HEK293 (cell line): ENCODE measurements around the gene FRMD4A.

Experiments
- CTCF ChIA-PET: fragments of 350-600 bp; formaldehyde crosslinking; extraction: SDS; loops from one replicate; lab custom pipeline; 2021; ENCODE audit warnings: antibody characterized with exemption; lab: Yijun Ruan, JAX
- POLR2A ChIA-PET: fragments of 300-600 bp; formaldehyde crosslinking; extraction: SDS; loops from one replicate; lab custom pipeline; 2020; ENCODE audit warnings: antibody characterized with exemption, inconsistent platforms; lab: Yijun Ruan, JAX
- H3K27ac ChIP-seq: fragments of 200-500 bp; sonication (Bioruptor generic); 2 replicates; pipeline ENCODE4 v1.5.1; 2014; ENCODE audit warnings: low read depth, low read length, control low read depth, inconsistent platforms; ENCODE audit errors: extremely low read depth
- H3K36me3 ChIP-seq, 2 experiments: fragments of 200-500 bp in 1 of 2; sonication (Bioruptor generic) in 1 of 2; 1 replicate in 1 of 2; 2 replicates in 1 of 2; pipeline ENCODE4 v1.5.1; 2014 to 2017; ENCODE audit warnings: inconsistent platforms in 2 of 2, low read length in 2 of 2; ENCODE audit not compliant: control insufficient read depth in 2 of 2, insufficient read depth in 1 of 2
- H3K4me1 ChIP-seq: fragments of 200-500 bp; sonication (Bioruptor generic); 2 replicates; pipeline ENCODE4 v1.5.1; 2014; ENCODE audit warnings: mild to moderate bottlenecking, low read length, inconsistent platforms; ENCODE audit not compliant: control insufficient read depth, insufficient read depth
- H3K4me3 ChIP-seq: 2 replicates; pipeline ENCODE4 v1.5.1; 2011; ENCODE audit warnings: low read depth, mild to moderate bottlenecking, control low read depth, low read length, moderate library complexity
- H3K9me3 ChIP-seq: fragments of 200-500 bp; sonication (Bioruptor generic); 2 replicates; pipeline ENCODE4 v1.5.1; 2014; ENCODE audit warnings: low read depth, low read length, inconsistent platforms; ENCODE audit not compliant: control insufficient read depth, insufficient read depth
- ATF2 ChIP-seq: fragments of 450-650 bp; formaldehyde crosslinking; IDR thresholded peaks from 2 replicates; pipeline ENCODE4 v1.5.1; 2016; ENCODE audit warnings: missing biosample characterization, missing genetic modification characterization, low read depth
- HIC1 ChIP-seq: fragments of 450-650 bp; formaldehyde crosslinking; IDR thresholded peaks from 2 replicates; pipeline ENCODE4 v1.5.1; 2016; ENCODE audit warnings: missing biosample characterization, missing genetic modification characterization
- INSM2 ChIP-seq: fragments of 450-650 bp; formaldehyde crosslinking; IDR thresholded peaks from 2 replicates; pipeline ENCODE4 v1.5.1; 2016; ENCODE audit warnings: missing biosample characterization, missing genetic modification characterization
- KLF1 ChIP-seq: fragments of 450-650 bp; formaldehyde crosslinking; IDR thresholded peaks from 2 replicates; pipeline ENCODE4 v1.5.1; 2016; ENCODE audit warnings: missing biosample characterization, missing genetic modification characterization
- PRDM6 ChIP-seq: fragments of 450-650 bp; formaldehyde crosslinking; IDR thresholded peaks from 2 replicates; pipeline ENCODE4 v1.5.1; 2017; ENCODE audit warnings: missing biosample characterization, missing genetic modification characterization
- TRIM28 ChIP-seq: IDR thresholded peaks from 2 replicates; pipeline ENCODE4 v1.6.1; 2011; ENCODE audit warnings: low read length, control low read depth, borderline replicate concordance
- WT1 ChIP-seq: fragments of 450-650 bp; formaldehyde crosslinking; IDR thresholded peaks from 2 replicates; pipeline ENCODE4 v1.5.1; 2016; ENCODE audit warnings: missing biosample characterization, missing genetic modification characterization
- ZBTB48 ChIP-seq: fragments of 450-650 bp; formaldehyde crosslinking; IDR thresholded peaks from 2 replicates; pipeline ENCODE4 v1.5.1; 2016; ENCODE audit warnings: missing biosample characterization, missing genetic modification characterization
- ZIC2 ChIP-seq: fragments of 450-650 bp; formaldehyde crosslinking; IDR thresholded peaks from 2 replicates; pipeline ENCODE4 v1.5.1; 2016; ENCODE audit warnings: missing biosample characterization, missing genetic modification characterization
- ZNF223 ChIP-seq: fragments of 450-650 bp; formaldehyde crosslinking; IDR thresholded peaks from 2 replicates; pipeline ENCODE4 v1.5.1; 2016; ENCODE audit warnings: missing biosample characterization, missing genetic modification characterization
- ZNF341 ChIP-seq: fragments of 450-650 bp; formaldehyde crosslinking; IDR thresholded peaks from 2 replicates; pipeline ENCODE4; 2016; ENCODE audit warnings: low read depth, missing biosample characterization, missing genetic modification characterization
- ZNF391 ChIP-seq: fragments of 450-650 bp; formaldehyde crosslinking; IDR thresholded peaks from 2 replicates; pipeline ENCODE4 v1.5.1; 2016; ENCODE audit warnings: low read depth, missing biosample characterization, missing genetic modification characterization, borderline replicate concordance
- ZNF398 ChIP-seq: fragments of 450-650 bp; formaldehyde crosslinking; IDR thresholded peaks from 2 replicates; pipeline ENCODE4 v1.5.1; 2017; ENCODE audit warnings: missing biosample characterization, missing genetic modification characterization
- ZNF48 ChIP-seq: fragments of 450-650 bp; formaldehyde crosslinking; IDR thresholded peaks from 2 replicates; pipeline ENCODE4 v1.5.1; 2016; ENCODE audit warnings: missing biosample characterization, missing genetic modification characterization
- ZNF510 ChIP-seq: fragments of 450-650 bp; formaldehyde crosslinking; IDR thresholded peaks from 2 replicates; pipeline ENCODE4 v1.5.1; 2018; ENCODE audit warnings: mild to moderate bottlenecking, missing genetic modification characterization, missing biosample characterization; ENCODE audit not compliant: insufficient replicate concordance
- ZNF549 ChIP-seq: fragments of 450-650 bp; IDR thresholded peaks from 2 replicates; pipeline ENCODE4 v1.5.1; 2018; ENCODE audit warnings: missing biosample characterization, missing genetic modification characterization, mild to moderate bottlenecking, inconsistent platforms, moderate library complexity
- ZNF629 ChIP-seq: fragments of 450-650 bp; formaldehyde crosslinking; IDR thresholded peaks from 2 replicates; pipeline ENCODE4 v1.5.1; 2017; ENCODE audit warnings: missing biosample characterization, missing genetic modification characterization
- ZNF660 ChIP-seq: fragments of 450-650 bp; IDR thresholded peaks from 2 replicates; pipeline ENCODE4 v1.5.1; 2018; ENCODE audit warnings: missing biosample characterization, mild to moderate bottlenecking, missing genetic modification characterization
- ZNF785 ChIP-seq: fragments of 450-650 bp; formaldehyde crosslinking; IDR thresholded peaks from 2 replicates; pipeline ENCODE4 v1.5.1; 2016; ENCODE audit warnings: missing biosample characterization, missing genetic modification characterization
- ZNF830 ChIP-seq: fragments of 450-650 bp; IDR thresholded peaks from 2 replicates; pipeline ENCODE4 v1.5.0; 2018; ENCODE audit warnings: missing biosample characterization, missing genetic modification characterization, low read depth, mild to moderate bottlenecking, moderate library complexity

FRMD4A gene

GRCh38 chr10:13674645-13675588 is 655.8 kb downstream of the FRMD4A start (continued):
- TF ChIP-seq ATF2, result peak; percentile 40; the same call in 1 of the 2 replicates
- peak; percentile 54; the same call in 1 of the 2 replicates for TF ChIP-seq ZNF629 (tag by site-specific recombination)

GRCh38 chr10:13673156-13673555 is 657.6 kb downstream of the FRMD4A start:
- Histone ChIP-seq H3K4me3 (no peak overlapping the region), H3K9me3 (no peaks in the 10 kb centered on the region), H3K27ac (peak overlapping the region; percentile 42; the same call in 1 of the 2 replicates), H3K4me1 (peaks cover 11% of the 10 kb centered on the region), H3K36me3 (peaks cover 0 to 31% of the 10 kb centered on the region in 2 experiments; a peak in 2 of 3 replicates)
- ChIA-PET POLR2A (no interaction called here), CTCF (interaction anchor here (0.5 to 1.1 kb wide), 3 partner anchors 14 to 112 kb away, joined by 3 to 7 read pairs (median 5); no protein-coding TSS in a partner anchor)
- TF ChIP-seq ZBTB48 (tag by site-specific recombination) (0 out of 2 replicates have a peak, but pooled peaks have one; percentile 18), TRIM28 (peak; percentile 23; the same call in 1 of the 2 replicates), ZNF223 (tag by site-specific recombination) (no peak)

GRCh38 chr10:13672548-13672947 is 658.2 kb downstream of the FRMD4A start:
- peaks cover 0 to 35% of the 10 kb centered on the region in 2 experiments; a peak in 2 of 3 replicates for H3K36me3 ChIP-seq
- no peaks in the 10 kb centered on the region for H3K9me3 ChIP-seq
- ChIA-PET CTCF (interaction anchor here (1.1 kb wide), 1 partner anchor 13 kb away, joined by 5 read pairs; no protein-coding TSS in a partner anchor), POLR2A (no interaction called here)
- peak overlapping the region; percentile 42; the same call in 1 of the 2 replicates for H3K27ac ChIP-seq
- no peak overlapping the region for H3K4me3 ChIP-seq
- peaks cover 11% of the 10 kb centered on the region for H3K4me1 ChIP-seq
- TF ChIP-seq ZNF830 (tag by site-specific recombination), result no peak
- no peak for TF ChIP-seq INSM2 (tag by site-specific recombination)
- TF ChIP-seq ZNF341 (tag by site-specific recombination), result peak; percentile 73
- TF ChIP-seq ZNF785 (tag by site-specific recombination), result no peak
- peak; percentile 87 for TF ChIP-seq ZNF398 (tag by site-specific recombination)
- no peak for TF ChIP-seq KLF1
- TF ChIP-seq ZNF48 (tag by site-specific recombination), result no peak
- TF ChIP-seq WT1 (tag by site-specific recombination), result peak; percentile 50
- TF ChIP-seq ZIC2 (tag by site-specific recombination), result peak; percentile 56
- TF ChIP-seq ZNF660 (tag by site-specific recombination), result no peak
- no peak for TF ChIP-seq ZNF549 (tag by site-specific recombination)
- peak; percentile 58; the same call in 1 of the 2 replicates for TF ChIP-seq PRDM6
- TF ChIP-seq ZNF510, result no peak
- TF ChIP-seq HIC1 (tag by site-specific recombination), result no peak
- no peak for TF ChIP-seq ZNF391 (tag by site-specific recombination)
